GM12874 (cell line): ENCODE results near the gene ULK4.

Experiments used
- CTCF ChIP-seq: IDR thresholded peaks from 2 replicates; pipeline ENCODE4 v1.5.1; 2011; ENCODE audit warnings: low read depth, mild to moderate bottlenecking, control low read depth, low read length, moderate library complexity; ENCODE audit not compliant: insufficient read depth

ULK4 gene

GRCh38 chr3:41705893-41706292 is 256.0 kb downstream of the ULK4 start:
- no peak for TF ChIP-seq CTCF

- TF ChIP-seq CTCF = no peak
Observed at GRCh38 chr3:41701191-41701698, 260.7 kb downstream of the ULK4 start.

GRCh38 chr3:41700155-41700554 is 261.7 kb downstream of the ULK4 start:
- TF ChIP-seq CTCF = no peak

- no peak for TF ChIP-seq CTCF
Observed at GRCh38 chr3:41698898-41699297, 263.0 kb downstream of the ULK4 start.

GRCh38 chr3:41697702-41698101 is 264.2 kb downstream of the ULK4 start:
- no peak for TF ChIP-seq CTCF

DNA sequence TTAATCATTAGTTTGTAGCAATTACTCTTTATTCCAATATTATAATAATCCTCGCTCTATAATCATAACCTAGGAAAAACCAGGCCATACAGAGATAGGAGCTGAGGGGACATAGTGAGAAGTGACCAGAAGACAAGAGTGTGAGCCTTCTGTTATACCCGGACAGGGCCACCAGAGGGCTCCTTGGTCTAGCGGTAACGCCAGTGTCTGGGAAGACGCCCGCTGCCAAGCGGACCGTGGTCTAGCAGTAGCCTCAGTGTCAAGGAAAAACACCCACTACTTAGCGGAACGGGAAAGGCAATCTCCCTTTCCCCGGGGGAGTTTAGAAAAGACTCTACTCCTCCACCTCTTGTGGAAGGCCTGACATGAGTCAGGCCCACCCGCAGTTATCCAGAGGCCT is 266.1 kb downstream of the ULK4 start:
- 0 out of 2 replicates have a peak, but pooled peaks have one; percentile 13 for TF ChIP-seq CTCF

DNA sequence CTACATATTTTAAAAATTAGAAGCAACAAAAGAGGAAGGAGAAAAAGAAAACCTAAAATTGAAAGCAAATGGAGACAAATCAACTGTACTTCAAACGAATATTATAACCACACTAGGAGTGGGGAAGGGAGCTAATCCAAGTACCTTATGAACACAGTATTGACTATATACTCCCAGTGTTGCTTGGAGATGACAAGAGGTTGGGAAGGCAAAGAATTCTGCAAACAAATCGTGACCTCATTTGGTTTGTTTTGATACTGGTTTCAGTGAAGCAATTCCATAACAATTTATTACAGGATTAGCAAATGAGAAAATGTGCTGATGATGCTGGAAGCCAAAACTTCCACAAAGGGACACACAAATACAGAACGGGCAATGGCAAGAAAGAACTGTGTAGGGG is 268.1 kb downstream of the ULK4 start:
- no peak for TF ChIP-seq CTCF
